Hematopoietic multipotent progenitor cell treated with erythropoietin and hydrocortisone succinate and interleukin-3 and kit ligand, for 15 days (in vitro differentiated cells): Measurements from ENCODE around the gene GAB2.
"Not testable (repeated sequence)": the region's sequence is repeated elsewhere in the genome, so short reads cannot be mapped to it uniquely, and the experiment has no call there.

Experiments used
- DNase-seq: peaks from one replicate; pipeline ENCODE4 v3.0.0-alpha.2; 2015; ENCODE audit warnings: low spot score

Gene GAB2

GRCh38 chr11:78276311-78276710, 141.3 kb downstream of the GAB2 start:
- DNase-seq: no peak

- DNase-seq: no peak
Measured at GRCh38 chr11:78274739-78275138, 142.9 kb downstream of the GAB2 start.

GRCh38 chr11:78272625-78273269, 144.9 kb downstream of the GAB2 start:
- DNase-seq: not testable (repeated sequence)

GRCh38 chr11:78271801-78272200, 145.8 kb downstream of the GAB2 start:
- DNase-seq: not testable (repeated sequence)

- no peak for DNase-seq
Measured at GRCh38 chr11:78270971-78271370, 146.6 kb downstream of the GAB2 start.

GRCh38 chr11:78269806-78270205, 147.8 kb downstream of the GAB2 start:
- no peak for DNase-seq

- DNase-seq: no peak
Measured at GRCh38 chr11:78268591-78269410, 148.8 kb downstream of the GAB2 start.

- no peak for DNase-seq
Measured at GRCh38 chr11:78266451-78266850, 151.2 kb downstream of the GAB2 start.

GRCh38 chr11:78265326-78265725, 152.3 kb downstream of the GAB2 start:
- DNase-seq: no peak

- DNase-seq: no peak
Measured at GRCh38 chr11:78262691-78263090, 154.9 kb downstream of the GAB2 start.

- DNase-seq: no peak
Measured at GRCh38 chr11:78262238-78262637, 155.4 kb downstream of the GAB2 start.

GRCh38 chr11:78261828-78262227, 155.8 kb downstream of the GAB2 start:
- DNase-seq: no peak

GRCh38 chr11:78261367-78261766, 156.3 kb downstream of the GAB2 start:
- no peak for DNase-seq

GRCh38 chr11:78259777-78260487, 157.7 kb downstream of the GAB2 start:
- DNase-seq: no peak

- no peak for DNase-seq
Measured at GRCh38 chr11:78257654-78258053, 160.0 kb downstream of the GAB2 start.

- no peak for DNase-seq
Measured at GRCh38 chr11:78256962-78257361, 160.7 kb downstream of the GAB2 start.

GRCh38 chr11:78255919-78256318, 161.7 kb downstream of the GAB2 start:
- DNase-seq: no peak

GRCh38 chr11:78254268-78254667, 163.4 kb downstream of the GAB2 start:
- no peak for DNase-seq

GRCh38 chr11:78253797-78254196, 163.8 kb downstream of the GAB2 start:
- no peak for DNase-seq

- no peak for DNase-seq
Measured at GRCh38 chr11:78251083-78251775, 166.4 kb downstream of the GAB2 start.

GRCh38 chr11:78250099-78250498, 167.5 kb downstream of the GAB2 start:
- DNase-seq: no peak

- no peak for DNase-seq
Measured at GRCh38 chr11:78248903-78249302, 168.7 kb downstream of the GAB2 start.
